ENCODE results near the gene GCLC.

- TF ChIP-seq CTCF (IDR thresholded peaks at IDR 0.05) (no peak), POLR2AphosphoS5 (IDR thresholded peaks at IDR 0.05; ENCODE audit: low read depth, low read length) (no peak), REST (IDR thresholded peaks at IDR 0.05; ENCODE audit: insufficient read depth in 1 of 2, low read depth in 2 of 2, low read length in 1 of 2) (no peak)
Observed at GRCh38 chr6:53543359-53544216, 1.3 kb downstream of the GCLC start.

Measured in Panc1 (cell line).